ENCODE measurements around the gene FAM72C.
"Not testable (repeated sequence)": the region's sequence is repeated elsewhere in the genome, so short reads cannot be mapped to it uniquely, and the experiment has no call there.

DNA sequence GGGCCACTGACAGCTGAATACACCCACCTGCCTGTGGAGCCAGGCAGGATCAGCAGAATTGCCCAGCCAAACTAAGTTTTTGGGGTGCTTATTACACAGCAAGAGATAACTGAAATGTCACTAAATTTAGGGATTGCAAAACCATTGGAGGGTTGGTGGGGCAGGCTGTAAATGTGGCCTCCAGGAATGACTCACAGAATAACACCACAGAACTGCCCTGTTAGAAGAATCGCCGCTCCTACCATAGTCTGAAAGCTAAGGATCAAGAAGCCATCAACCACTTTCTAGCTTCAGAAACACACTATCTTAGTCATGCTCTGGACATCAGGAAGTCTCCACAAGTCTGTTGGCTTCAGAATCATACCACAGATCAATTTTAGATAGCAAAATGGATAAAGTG, 24.0 kb downstream of the FAM72C start:
- TF ChIP-seq, protein P1, sequence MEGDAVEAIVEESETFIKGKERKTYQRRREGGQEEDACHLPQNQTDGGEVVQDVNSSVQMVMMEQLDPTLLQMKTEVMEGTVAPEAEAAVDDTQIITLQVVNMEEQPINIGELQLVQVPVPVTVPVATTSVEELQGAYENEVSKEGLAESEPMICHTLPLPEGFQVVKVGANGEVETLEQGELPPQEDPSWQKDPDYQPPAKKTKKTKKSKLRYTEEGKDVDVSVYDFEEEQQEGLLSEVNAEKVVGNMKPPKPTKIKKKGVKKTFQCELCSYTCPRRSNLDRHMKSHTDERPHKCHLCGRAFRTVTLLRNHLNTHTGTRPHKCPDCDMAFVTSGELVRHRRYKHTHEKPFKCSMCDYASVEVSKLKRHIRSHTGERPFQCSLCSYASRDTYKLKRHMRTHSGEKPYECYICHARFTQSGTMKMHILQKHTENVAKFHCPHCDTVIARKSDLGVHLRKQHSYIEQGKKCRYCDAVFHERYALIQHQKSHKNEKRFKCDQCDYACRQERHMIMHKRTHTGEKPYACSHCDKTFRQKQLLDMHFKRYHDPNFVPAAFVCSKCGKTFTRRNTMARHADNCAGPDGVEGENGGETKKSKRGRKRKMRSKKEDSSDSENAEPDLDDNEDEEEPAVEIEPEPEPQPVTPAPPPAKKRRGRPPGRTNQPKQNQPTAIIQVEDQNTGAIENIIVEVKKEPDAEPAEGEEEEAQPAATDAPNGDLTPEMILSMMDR (conservative IDR thresholded peaks at IDR 0.05; ENCODE audit: low read length), result not testable (repeated sequence)
- TF ChIP-seq EZH2phosphoT487 (IDR thresholded peaks at IDR 0.05; ENCODE audit: borderline replicate concordance, low read depth, low read length), result not testable (repeated sequence)

Data from OCI-LY7 (cell line).